ENCODE measurements around the gene NUAK2. TPM values are rescaled to one million over a fixed set of nuclear protein-coding genes. Genes with fewer than 3 reads are reported as not detected.

The NUAK2 gene
- total and polyA plus RNA-seq, 8 donors: 6.1 to 12.3 (median 8.6) TPM

- peak in 1 of 4 donors; percentile 49 for DNase-seq
- intact Hi-C loops (cut with DNase I): no loop called here
- Histone ChIP-seq H3K4me3 (no peak overlapping the region), H3K36me3 (no peaks in the 10 kb centered on the region), H3K27me3 (no peaks in the 10 kb centered on the region), H3K4me1 (peaks cover 14 to 20% of the 10 kb centered on the region in 2 donors), H3K27ac (peak overlapping the region; percentile 51 to 67), H3K9me3 (no peaks in the 10 kb centered on the region)
- TF ChIP-seq CTCF (IDR thresholded peaks at IDR 0.05): no peak
- ATAC-seq: peak; percentile 60
Observed at GRCh38 chr1:205294175-205294917, 27.2 kb downstream of the NUAK2 start.

GRCh38 chr1:205293350-205294074 lies 28.0 kb downstream of the NUAK2 start:
- H3K4me3 ChIP-seq: no peak overlapping the region
- H3K36me3 ChIP-seq: no peaks in the 10 kb centered on the region
- H3K9me3 ChIP-seq: no peaks in the 10 kb centered on the region
- no peak for DNase-seq
- no peak for TF ChIP-seq CTCF (IDR thresholded peaks at IDR 0.05)
- no peak for ATAC-seq
- H3K27me3 ChIP-seq: no peaks in the 10 kb centered on the region
- H3K27ac ChIP-seq: peak overlapping the region; percentile 51 to 67
- H3K4me1 ChIP-seq: peaks cover 14 to 21% of the 10 kb centered on the region in 2 donors
- intact Hi-C loops (cut with DNase I): no loop called here

GRCh38 chr1:205291596-205291995 lies 29.9 kb downstream of the NUAK2 start:
- no peak overlapping the region for H3K27ac ChIP-seq
- DNase-seq: no peak
- no peaks in the 10 kb centered on the region for H3K9me3 ChIP-seq
- no peaks in the 10 kb centered on the region for H3K27me3 ChIP-seq
- no peak for ATAC-seq
- intact Hi-C loops (cut with DNase I): no loop called here
- no peak for TF ChIP-seq CTCF (IDR thresholded peaks at IDR 0.05)
- H3K4me1 ChIP-seq: peaks cover 14 to 40% of the 10 kb centered on the region in 2 donors
- no peak overlapping the region for H3K4me3 ChIP-seq
- H3K36me3 ChIP-seq: no peaks in the 10 kb centered on the region

- DNase-seq (peak in 1 of 4 donors; percentile 81), ATAC-seq (peak; percentile 39)
- H3K4me3 ChIP-seq: no peak overlapping the region
- intact Hi-C loops (cut with DNase I): no loop called here
- H3K27ac ChIP-seq: peak overlapping the region in 1 of 2 donors; percentile 87
- no peaks in the 10 kb centered on the region for H3K27me3 ChIP-seq
- no peak for TF ChIP-seq CTCF (IDR thresholded peaks at IDR 0.05)
- H3K9me3 ChIP-seq: no peaks in the 10 kb centered on the region
- no peaks in the 10 kb centered on the region for H3K36me3 ChIP-seq
- H3K4me1 ChIP-seq: peaks cover 14 to 56% of the 10 kb centered on the region in 2 donors
Observed at GRCh38 chr1:205287767-205288559, 33.6 kb downstream of the NUAK2 start.

All from left lung (tissue), 10 donors.